Loucy (cell line): ENCODE results near the gene TARM1.

Experiments used
- H2AFZ ChIP-seq: fragments of 200-600 bp; sonication (generic); 2 replicates; pipeline ENCODE4 v1.6.0; 2016; ENCODE audit warnings: antibody characterized with exemption, mild to moderate bottlenecking, low read length, moderate library complexity
- H3F3A ChIP-seq: fragments of 200-600 bp; 2 replicates; pipeline ENCODE4 v1.6.0; 2016; ENCODE audit warnings: antibody characterized with exemption, low read depth, mild to moderate bottlenecking
- H3K27me3 ChIP-seq: fragments of 200-600 bp; sonication (generic); 2 replicates; pipeline ENCODE4 v1.6.1; 2014; ENCODE audit warnings: low read length, mild to moderate bottlenecking; ENCODE audit not compliant: insufficient read depth, poor library complexity, severe bottlenecking
- H3K36me3 ChIP-seq: fragments of 200-600 bp; sonication (generic); 2 replicates; pipeline ENCODE4 v1.6.1; 2016; ENCODE audit warnings: low read length; ENCODE audit not compliant: insufficient read depth
- H3K4me1 ChIP-seq: fragments of 200-600 bp; sonication (generic); 2 replicates; pipeline ENCODE4 v1.5.1; 2014; ENCODE audit warnings: low read length, mild to moderate bottlenecking; ENCODE audit not compliant: insufficient read depth, poor library complexity, severe bottlenecking
- H3K4me2 ChIP-seq: fragments of 200-600 bp; sonication (generic); 2 replicates; pipeline ENCODE4 v1.6.0; 2014; ENCODE audit warnings: antibody characterized with exemption, low read length, low read depth, mild to moderate bottlenecking; ENCODE audit not compliant: poor library complexity, severe bottlenecking
- H3K4me3 ChIP-seq: fragments of 200-600 bp; sonication (generic); 2 replicates; pipeline ENCODE4 v1.5.1; 2014; ENCODE audit warnings: low read length, mild to moderate bottlenecking, mixed read lengths; ENCODE audit not compliant: poor library complexity, severe bottlenecking
- H3K79me2 ChIP-seq: fragments of 200-600 bp; sonication (generic); 2 replicates; pipeline ENCODE4 v1.6.1; 2014; ENCODE audit warnings: low read length; ENCODE audit not compliant: insufficient read depth
- H3K9ac ChIP-seq: fragments of 200-600 bp; sonication (generic); 2 replicates; pipeline ENCODE4 v1.6.0; 2014; ENCODE audit warnings: mild to moderate bottlenecking, low read depth, low read length, moderate library complexity; ENCODE audit not compliant: poor library complexity, severe bottlenecking
- H3K9me2 ChIP-seq: fragments of 200-600 bp; sonication (generic); replicated peaks from 2 replicates; pipeline ENCODE4 v1.6.1; 2016; ENCODE audit warnings: low read depth, low read length, mixed read lengths
- H3K9me3 ChIP-seq: fragments of 200-600 bp; sonication (generic); 2 replicates; pipeline ENCODE4 v1.6.1; 2014; ENCODE audit warnings: mild to moderate bottlenecking, antibody characterized with exemption, low read length, low read depth; ENCODE audit not compliant: insufficient read depth
- H4K20me1 ChIP-seq: fragments of 200-600 bp; sonication (generic); 2 replicates; pipeline ENCODE4 v1.6.0; 2014; ENCODE audit warnings: antibody characterized with exemption, low read length, mild to moderate bottlenecking; ENCODE audit not compliant: insufficient read depth, poor library complexity, severe bottlenecking
- EZH2phosphoT487 ChIP-seq: fragments of 200-600 bp; IDR thresholded peaks from 2 replicates; pipeline ENCODE4 v1.6.1; 2018; ENCODE audit warnings: antibody characterized with exemption, mild to moderate bottlenecking, moderate library complexity, borderline replicate concordance
- TF ChIP-seq, protein P1 (sequence below): fragments of 200-600 bp; sonication (generic); conservative IDR thresholded peaks from 2 replicates; pipeline ENCODE4 v1.5.1; 2014; ENCODE audit warnings: mild to moderate bottlenecking, antibody characterized with exemption, low read length

The TARM1 gene

GRCh38 chr19:54047616-54048015, 33.5 kb downstream of the TARM1 start:
- Histone ChIP-seq H3K27me3 (no peaks in the 10 kb centered on the region), H3K9ac (no peak overlapping the region), H2AFZ (no peak overlapping the region), H3F3A (no peaks in the 10 kb centered on the region), H3K4me3 (no peak overlapping the region), H3K9me2 (no peaks in the 10 kb centered on the region), H3K4me2 (no peak overlapping the region), H3K4me1 (no peaks in the 10 kb centered on the region), H4K20me1 (no peaks in the 10 kb centered on the region), H3K36me3 (no peaks in the 10 kb centered on the region), H3K79me2 (no peaks in the 10 kb centered on the region), H3K9me3 (no peaks in the 10 kb centered on the region)
- TF ChIP-seq, protein P1, sequence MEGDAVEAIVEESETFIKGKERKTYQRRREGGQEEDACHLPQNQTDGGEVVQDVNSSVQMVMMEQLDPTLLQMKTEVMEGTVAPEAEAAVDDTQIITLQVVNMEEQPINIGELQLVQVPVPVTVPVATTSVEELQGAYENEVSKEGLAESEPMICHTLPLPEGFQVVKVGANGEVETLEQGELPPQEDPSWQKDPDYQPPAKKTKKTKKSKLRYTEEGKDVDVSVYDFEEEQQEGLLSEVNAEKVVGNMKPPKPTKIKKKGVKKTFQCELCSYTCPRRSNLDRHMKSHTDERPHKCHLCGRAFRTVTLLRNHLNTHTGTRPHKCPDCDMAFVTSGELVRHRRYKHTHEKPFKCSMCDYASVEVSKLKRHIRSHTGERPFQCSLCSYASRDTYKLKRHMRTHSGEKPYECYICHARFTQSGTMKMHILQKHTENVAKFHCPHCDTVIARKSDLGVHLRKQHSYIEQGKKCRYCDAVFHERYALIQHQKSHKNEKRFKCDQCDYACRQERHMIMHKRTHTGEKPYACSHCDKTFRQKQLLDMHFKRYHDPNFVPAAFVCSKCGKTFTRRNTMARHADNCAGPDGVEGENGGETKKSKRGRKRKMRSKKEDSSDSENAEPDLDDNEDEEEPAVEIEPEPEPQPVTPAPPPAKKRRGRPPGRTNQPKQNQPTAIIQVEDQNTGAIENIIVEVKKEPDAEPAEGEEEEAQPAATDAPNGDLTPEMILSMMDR, result no peak
- no peak for TF ChIP-seq EZH2phosphoT487

GRCh38 chr19:54045771-54046170, 35.4 kb downstream of the TARM1 start:
- Histone ChIP-seq H3K9me3 (no peaks in the 10 kb centered on the region), H3K9ac (no peak overlapping the region), H3K4me3 (no peak overlapping the region), H3K4me2 (no peak overlapping the region), H3K4me1 (no peaks in the 10 kb centered on the region), H3K36me3 (no peaks in the 10 kb centered on the region), H4K20me1 (no peaks in the 10 kb centered on the region), H3K27me3 (no peaks in the 10 kb centered on the region), H3K79me2 (no peaks in the 10 kb centered on the region), H3K9me2 (no peaks in the 10 kb centered on the region), H3F3A (no peaks in the 10 kb centered on the region), H2AFZ (no peak overlapping the region)
- TF ChIP-seq, protein P1, result no peak
- TF ChIP-seq EZH2phosphoT487, result no peak

DNA sequence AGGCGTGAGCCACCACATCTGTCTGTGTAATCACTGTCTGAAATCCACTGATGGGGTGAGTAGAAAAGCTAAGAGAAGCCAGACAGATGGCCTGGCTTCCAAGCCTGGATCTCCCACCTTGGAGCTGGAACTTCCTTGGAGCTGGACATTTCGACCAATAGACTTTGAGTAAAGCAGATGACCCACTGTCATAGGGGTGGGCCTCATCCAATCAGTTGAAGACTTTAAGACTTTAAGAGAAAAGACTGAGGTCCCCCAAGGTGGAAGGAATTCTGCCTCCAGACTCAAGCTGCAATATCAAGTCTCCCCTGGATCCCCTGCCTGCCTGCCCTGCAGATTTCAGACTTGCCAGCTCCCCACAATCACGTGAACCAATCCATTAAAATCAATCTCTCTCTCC, 38.2 kb downstream of the TARM1 start:
- Histone ChIP-seq H3F3A (no peaks in the 10 kb centered on the region), H3K4me2 (no peak overlapping the region), H4K20me1 (no peaks in the 10 kb centered on the region), H2AFZ (no peak overlapping the region), H3K27me3 (no peaks in the 10 kb centered on the region), H3K9me3 (no peaks in the 10 kb centered on the region), H3K36me3 (no peaks in the 10 kb centered on the region), H3K4me1 (no peaks in the 10 kb centered on the region), H3K79me2 (no peaks in the 10 kb centered on the region), H3K4me3 (no peak overlapping the region), H3K9ac (no peak overlapping the region), H3K9me2 (no peaks in the 10 kb centered on the region)
- no peak for TF ChIP-seq EZH2phosphoT487
- TF ChIP-seq, protein P1, result no peak
